ENCODE results near the gene TATDN2. TPM values are rescaled to one million over a fixed set of nuclear protein-coding genes. Genes with fewer than 3 reads are reported as not detected.

The TATDN2 gene
- polyA plus RNA-seq, 2 of the 4 experiments (the other 2 are of a cell fraction), result 22.4 to 34.9 TPM

DNA sequence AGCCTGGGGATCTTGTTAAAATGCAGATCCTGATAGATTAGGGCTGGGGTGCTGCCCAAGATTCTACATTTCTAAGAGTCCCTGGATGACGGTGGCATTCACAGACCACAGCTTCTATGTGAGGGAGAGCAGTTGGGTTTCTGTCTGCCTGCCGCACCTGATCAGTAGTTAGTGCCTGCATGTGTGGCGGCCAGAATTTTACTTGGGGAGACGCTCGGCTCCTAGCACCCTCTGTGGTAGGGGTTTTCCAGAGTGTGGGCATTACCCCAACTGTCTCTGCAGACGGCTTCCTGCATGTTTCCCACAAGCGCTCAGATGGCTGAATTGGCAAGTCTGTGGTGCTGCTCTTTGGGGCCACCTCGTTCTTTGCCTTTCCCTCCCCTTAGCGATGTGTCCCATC is 36.2 kb downstream of the TATDN2 start (continued):
- TF ChIP-seq REST (IDR thresholded peaks at IDR 0.05) (no peak), MAFK (IDR thresholded peaks at IDR 0.05; ENCODE audit: partially characterized antibody) (no peak), JUNB (IDR thresholded peaks at IDR 0.05) (no peak), ZFP36 (IDR thresholded peaks at IDR 0.05; ENCODE audit: borderline replicate concordance, partially characterized antibody) (no peak), RARB (CRISPR knock-in tag; IDR thresholded peaks at IDR 0.05) (no peak), HMGXB4 (CRISPR knock-in tag; IDR thresholded peaks at IDR 0.05; ENCODE audit: borderline replicate concordance) (no peak), ZNF302 (CRISPR knock-in tag; IDR thresholded peaks at IDR 0.05) (no peak)

GRCh38 chr3:10285272-10286132 is 37.2 kb downstream of the TATDN2 start:
- Histone ChIP-seq H3K4me3 (no peak overlapping the region), H3K4me2 (no peak overlapping the region), H3K9me3 (no peaks in the 10 kb centered on the region), H3K27ac (no peak overlapping the region), H3K4me1 (no peaks in the 10 kb centered on the region)
- ChIA-PET POLR2A (no interaction called here), CTCF (interaction anchor here (0.9 to 2.7 kb wide), 16 partner anchors 8 to 459 kb away, joined by 3 to 25 read pairs (median 6); partner anchors contain the start of genes BRK1 and CRELD1)
- 91% methylated on average over 12 of the region's 12 CpGs for WGBS (ENCODE audit: missing lambda C conversion rate)
- DNase-seq (ENCODE audit: low read depth in 1 of 2, low spot score in 1 of 2), result no peak
- no peak for ATAC-seq
- FAIRE-seq, result no peak
- TF ChIP-seq NR3C1 (IDR thresholded peaks at IDR 0.05) (no peak), CHD2 (IDR thresholded peaks at IDR 0.05; ENCODE audit: low read length, partially characterized antibody) (no peak), REST (IDR thresholded peaks at IDR 0.05) (no peak), POLR2AphosphoS2 (conservative IDR thresholded peaks at IDR 0.05; ENCODE audit: low read length) (no peak), RCOR1 (IDR thresholded peaks at IDR 0.05; ENCODE audit: low read depth, low read length) (no peak), HEYL (CRISPR knock-in tag; IDR thresholded peaks at IDR 0.05) (no peak), ESRRA (IDR thresholded peaks at IDR 0.05; ENCODE audit: borderline replicate concordance, low read length) (no peak)
- TF ChIP-seq, protein P1, sequence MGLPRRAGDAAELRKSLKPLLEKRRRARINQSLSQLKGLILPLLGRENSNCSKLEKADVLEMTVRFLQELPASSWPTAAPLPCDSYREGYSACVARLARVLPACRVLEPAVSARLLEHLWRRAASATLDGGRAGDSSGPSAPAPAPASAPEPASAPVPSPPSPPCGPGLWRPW (IDR thresholded peaks at IDR 0.05), result no peak
